K562 (cell line): ENCODE results near the gene TTC39B. TPM values are rescaled to one million over a fixed set of nuclear protein-coding genes. Genes with fewer than 3 reads are reported as not detected.

Experiments used
- ATAC-seq: fragments of 200-7000 bp; cut with Tn5 transposase; 3 replicates; pipeline ENCODE4 v1.9.1; 2020; ENCODE audit warnings: moderate library complexity
- BruUV-seq: library from RNA; stranded (reverse); fragments of 400-500 nt; replicated peaks from 2 replicates; lab custom pipeline; 2021; lab: Mats Ljungman, UMichigan
- CTCF ChIA-PET: fragments of 300-600 bp; formaldehyde crosslinking; extraction: SDS; loops from one replicate; lab custom pipeline; 2021; ENCODE audit warnings: low intra/inter-chr PET ratio; lab: Yijun Ruan, JAX
- POLR2A ChIA-PET: fragments of 300-600, 350-650 bp; sonication (Branson Sonifier 250); formaldehyde crosslinking; extraction: SDS; loops from one replicate; lab custom pipeline; 2021; ENCODE audit warnings: antibody characterized with exemption, inconsistent platforms; lab: Yijun Ruan, JAX
- DNase-seq, 4 experiments: peaks; one replicate each; pipeline versions ENCODE4 v3.0.0 to v3.0.0-alpha.2; 2011 to 2018; ENCODE audit warnings: low spot score in 3 of 4, mixed read lengths in 3 of 4; ENCODE audit errors: extremely low read depth in 1 of 4
- FAIRE-seq: peaks from 2 replicates; lab custom pipeline; 2011; peaks lifted over from hg19 to GRCh38; lab: Jason Lieb, UNC
- H2AFZ ChIP-seq: 2 replicates; pipeline ENCODE4 v1.6.0; 2011; ENCODE audit warnings: low read depth, low read length, control low read depth, inconsistent platforms
- H3K27ac ChIP-seq: fragments of 200-600 bp; 3 replicates; pipeline ENCODE4 v1.8.0; 2011; ENCODE audit warnings: low read depth, mild to moderate bottlenecking, control low read depth, inconsistent platforms, low read length, moderate library complexity, mixed read lengths; ENCODE audit errors: extremely low read depth
- H3K27me3 ChIP-seq, 2 experiments: fragments of 300-600 bp in 1 of 2; 2 replicates in 1 of 2; 3 replicates in 1 of 2; pipeline versions ENCODE4 v1.6.0 to v1.8.0; 2011; ENCODE audit warnings: inconsistent platforms in 2 of 2, low read length in 2 of 2, mild to moderate bottlenecking in 1 of 2, mixed read lengths in 1 of 2, moderate library complexity in 1 of 2; ENCODE audit not compliant: control insufficient read depth in 2 of 2, insufficient read depth in 2 of 2
- H3K36me3 ChIP-seq: fragments of 300-600 bp; 3 replicates; pipeline ENCODE4 v1.8.0; 2011; ENCODE audit warnings: mild to moderate bottlenecking, low read length, inconsistent platforms; ENCODE audit not compliant: control insufficient read depth, insufficient read depth
- H3K4me1 ChIP-seq, 2 experiments: fragments of 200-600 bp in 1 of 2; replicated peaks in 1 of 2; 2 replicates in 1 of 2; 3 replicates in 1 of 2; pipeline versions ENCODE4 v1.5.1 to v1.8.0; 2011; ENCODE audit warnings: inconsistent platforms in 2 of 2, low read length in 2 of 2, mild to moderate bottlenecking in 1 of 2, mixed read lengths in 1 of 2, moderate library complexity in 1 of 2; ENCODE audit not compliant: control insufficient read depth in 2 of 2, insufficient read depth in 2 of 2
- H3K4me2 ChIP-seq: 2 replicates; pipeline ENCODE4 v1.6.1; 2011; ENCODE audit warnings: low read length, control low read depth, inconsistent platforms, mixed read lengths; ENCODE audit not compliant: insufficient read depth
- H3K4me3 ChIP-seq: fragments of 200-600 bp; sonication (generic), shearing (Covaris generic); 2 replicates; pipeline ENCODE4 v1.5.1; 2016; ENCODE audit warnings: control low read depth, inconsistent platforms
- H3K79me2 ChIP-seq: fragments of 200-600 bp; 3 replicates; pipeline ENCODE4 v1.8.0; 2011; ENCODE audit warnings: low read length, inconsistent platforms; ENCODE audit not compliant: control insufficient read depth, insufficient read depth
- H3K9ac ChIP-seq, 2 experiments: 2 replicates each; pipeline versions ENCODE4 v1.6.0 to v1.6.1; 2011; ENCODE audit warnings: low read depth in 2 of 2, low read length in 2 of 2, control low read depth in 1 of 2, inconsistent platforms in 1 of 2, mild to moderate bottlenecking in 1 of 2, mixed read lengths in 1 of 2; ENCODE audit not compliant: insufficient read depth in 1 of 2
- H3K9me1 ChIP-seq: one replicate; pipeline ENCODE4 v1.6.0; 2011; ENCODE audit warnings: inconsistent platforms, mild to moderate bottlenecking, low read length, moderate library complexity; ENCODE audit not compliant: control insufficient read depth, insufficient read depth
- H3K9me3 ChIP-seq: replicated peaks from 2 replicates; pipeline ENCODE4 v1.5.1; 2011; ENCODE audit warnings: low read depth, low read length, inconsistent platforms; ENCODE audit not compliant: control insufficient read depth, insufficient read depth
- H4K20me1 ChIP-seq: replicated peaks from 2 replicates; pipeline ENCODE4 v1.6.1; 2011; ENCODE audit warnings: low read length, inconsistent platforms, mixed read lengths; ENCODE audit not compliant: control insufficient read depth, insufficient read depth
- PTTG1 ChIP-seq: fragments of 450-650 bp; IDR thresholded peaks from 2 replicates; pipeline ENCODE4 v1.6.1; 2016; ENCODE audit warnings: low read depth, mild to moderate bottlenecking, missing genetic modification characterization, missing compliant biosample characterization
- SPI1 ChIP-seq: IDR thresholded peaks from 2 replicates; pipeline ENCODE4 v1.6.1; 2011; ENCODE audit warnings: low read depth, low read length, control low read depth, borderline replicate concordance
- ZNF24 ChIP-seq: fragments of 450-650 bp; IDR thresholded peaks from 2 replicates; pipeline ENCODE4 v1.6.1; 2016
- WGBS: fragments of 100-300 bp; shearing (Covaris generic); methylation state at CpG from one replicate; pipeline ENCODE4 v1.1.6; 2016; ENCODE audit warnings: low coverage, mixed read lengths; ENCODE audit not compliant: insufficient coverage; ENCODE audit errors: missing lambda C conversion rate; 5-methylcytosine and 5-hydroxymethylcytosine counted together
- in situ Hi-C: fragments of 300-500 bp; cut with MboI; formaldehyde crosslinking; loops from 4 replicates; pipeline ENCODE4 v1.15.0; 2018; ENCODE audit warnings: inconsistent platforms, mixed read lengths
- intact Hi-C: fragments of 100-400 bp; cut with micrococcal nuclease; formaldehyde crosslinking; loops from 2 replicates; pipeline ENCODE4 v1.14.2; 2022
- polyA plus RNA-seq, 8 experiments: library from polyadenylated mRNA; depleted of rRNA in 4 of 8; stranded (reverse) in 5 of 8; unstranded in 3 of 8; fragments of >200 nt; fragmentation: Nextera tagmentation in 2 of 8; fragmentation: Illumina TruSeq in 1 of 8; extraction: Ambion mirVana in 2 of 8; extraction: Trizol in 1 of 8; gene quantifications; 2 replicates each; pipeline versions ENCODE4 v1.2.1 to v1.2.3, GENCODE V29; 2011 to 2014; ENCODE audit warnings: inconsistent platforms in 1 of 8, missing spikeins in 1 of 8
- total RNA-seq, 7 experiments: library from RNA; depleted of rRNA in 6 of 7; stranded (reverse); fragments of >200 nt in 6 of 7; fragmentation: Illumina TruSeq in 2 of 7; extraction: Trizol in 2 of 7; gene quantifications; 2 replicates each; pipeline versions ENCODE4 v1.2.1 to v1.2.3, GENCODE V29; 2011 to 2021; ENCODE audit warnings: low replicate concordance in 1 of 7

Gene TTC39B
- total and polyA plus RNA-seq, 9 of the 15 experiments (the other 6 are each of a cell fraction or from before 2014, with no cell fraction given) = 0.32 to 1.2 (median 0.95) TPM

DNA sequence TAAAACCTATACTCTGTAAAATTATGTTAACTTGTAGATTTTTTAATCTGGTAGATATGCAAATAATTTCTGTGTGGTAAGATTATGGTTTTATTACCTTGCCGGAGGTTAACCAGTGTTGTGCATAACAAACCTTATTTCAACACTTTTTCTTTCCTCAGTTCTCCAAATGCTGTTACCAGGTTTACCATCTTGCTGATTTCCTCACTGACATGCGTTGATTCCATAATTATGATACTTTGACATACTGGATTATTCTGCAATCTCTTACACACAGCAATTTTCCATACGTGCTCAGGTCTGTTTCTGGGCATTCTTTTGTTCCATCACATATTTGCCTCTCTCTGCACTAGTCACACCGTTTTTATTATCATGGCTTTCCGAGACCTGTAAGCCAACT is 77.6 kb downstream of the TTC39B start:
- H3K4me2 ChIP-seq = no peak overlapping the region
- H3K36me3 ChIP-seq = no peaks in the 10 kb centered on the region
- no peaks in the 10 kb centered on the region for H3K9me3 ChIP-seq
- ATAC-seq (no peak), FAIRE-seq (no peak), DNase-seq (no peak)
- no peaks in the 10 kb centered on the region for H3K27me3 ChIP-seq
- no peak overlapping the region for H3K9ac ChIP-seq
- WGBS = 14% methylated on average over 5 of the region's 5 CpGs
- H3K9me1 ChIP-seq = no peaks in the 10 kb centered on the region
- in situ Hi-C loops (no loop called here), intact Hi-C loops (no loop called here)
- H4K20me1 ChIP-seq = no peaks in the 10 kb centered on the region
- no TSS peak for BruUV-seq
- CTCF ChIA-PET = no interaction called here
- no peak overlapping the region for H3K27ac ChIP-seq
- POLR2A ChIA-PET = no interaction called here
- no peaks in the 10 kb centered on the region for H3K79me2 ChIP-seq
- H3K4me3 ChIP-seq = no peak overlapping the region
- H2AFZ ChIP-seq = no peak overlapping the region
- no peak for TF ChIP-seq ZNF24
- H3K4me1 ChIP-seq = no peaks in the 10 kb centered on the region

DNA sequence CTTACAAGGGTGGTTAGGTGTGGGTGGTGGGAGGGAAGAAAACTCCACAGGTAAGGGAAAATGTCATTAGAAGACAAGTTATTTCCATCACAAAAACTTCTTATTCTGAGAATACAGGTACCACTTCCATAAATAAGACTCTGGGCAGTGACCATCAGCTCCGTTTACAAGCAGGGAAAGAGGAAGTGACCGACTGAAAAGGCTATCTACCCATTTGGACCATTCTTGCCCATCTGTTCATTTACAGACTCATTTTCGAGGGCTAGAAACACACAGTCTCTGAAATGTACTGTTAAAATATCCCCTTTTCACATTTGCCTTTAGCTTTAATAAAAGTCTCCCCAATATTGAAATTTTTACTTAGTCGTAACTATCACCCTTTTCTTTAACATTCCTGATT is 79.5 kb downstream of the TTC39B start:
- Histone ChIP-seq H3K4me2 (no peak overlapping the region), H3K36me3 (no peaks in the 10 kb centered on the region), H3K9me3 (no peaks in the 10 kb centered on the region), H3K9me1 (no peaks in the 10 kb centered on the region), H3K27me3 (no peaks in the 10 kb centered on the region; a peak in 1 of 5 replicates), H3K79me2 (no peaks in the 10 kb centered on the region), H3K27ac (no peak overlapping the region), H3K4me1 (no peaks in the 10 kb centered on the region), H4K20me1 (no peaks in the 10 kb centered on the region), H2AFZ (no peak overlapping the region), H3K4me3 (no peak overlapping the region), H3K9ac (no peak overlapping the region)
- ChIA-PET POLR2A (no interaction called here), CTCF (no interaction called here)
- in situ Hi-C loops (no loop called here), intact Hi-C loops (no loop called here)
- no peak for DNase-seq
- WGBS = 0% methylated on average over 4 of the region's 4 CpGs
- BruUV-seq = no TSS peak
- no peak for FAIRE-seq
- peak; percentile 80 for TF ChIP-seq SPI1
- no peak for TF ChIP-seq PTTG1 (tag)
- ATAC-seq = no peak
